Measurements from ENCODE around the gene EPHB2. TPM values are rescaled to one million over a fixed set of nuclear protein-coding genes. Genes with fewer than 3 reads are reported as not detected.
A peak's percentile ranks its signal among the peaks of the same experiment; 100 is the strongest.

The EPHB2 gene
- total RNA-seq, 1 experiment from 2014 or later, result 4.3 TPM

GRCh38 chr1:22777388-22778057, 66.9 kb downstream of the EPHB2 start:
- no peak for DNase-seq (ENCODE audit: low read depth in 1 of 2, low spot score in 2 of 2)
- Histone ChIP-seq H3K4me1 (replicated peaks) (no peaks in the 10 kb centered on the region), H3K27ac (no peak overlapping the region), H3K27me3 (replicated peaks) (no peaks in the 10 kb centered on the region), H3K36me3 (no peaks in the 10 kb centered on the region), H3K4me3 (no peak overlapping the region), H3K9me3 (replicated peaks) (no peaks in the 10 kb centered on the region)

- no peaks in the 10 kb centered on the region for H3K36me3 ChIP-seq
- no peaks in the 10 kb centered on the region for H3K9me3 ChIP-seq (replicated peaks)
- H3K4me3 ChIP-seq, result no peak overlapping the region
- H3K4me1 ChIP-seq (replicated peaks), result no peaks in the 10 kb centered on the region
- no peak overlapping the region for H3K27ac ChIP-seq
- no peaks in the 10 kb centered on the region for H3K27me3 ChIP-seq (replicated peaks)
- no peak for DNase-seq (ENCODE audit: low read depth in 1 of 2, low spot score in 2 of 2)
Observed at GRCh38 chr1:22778408-22778807, 67.8 kb downstream of the EPHB2 start.

- H3K9me3 ChIP-seq (replicated peaks), result no peaks in the 10 kb centered on the region
- no peaks in the 10 kb centered on the region for H3K36me3 ChIP-seq
- H3K27ac ChIP-seq, result no peak overlapping the region
- H3K4me1 ChIP-seq (replicated peaks), result no peaks in the 10 kb centered on the region
- no peaks in the 10 kb centered on the region for H3K27me3 ChIP-seq (replicated peaks)
- no peak for DNase-seq (ENCODE audit: low read depth in 1 of 2, low spot score in 2 of 2)
- no peak overlapping the region for H3K4me3 ChIP-seq
Observed at GRCh38 chr1:22778862-22779520, 68.4 kb downstream of the EPHB2 start.

GRCh38 chr1:22780696-22781095, 70.1 kb downstream of the EPHB2 start:
- H3K36me3 ChIP-seq, result no peaks in the 10 kb centered on the region
- H3K4me1 ChIP-seq (replicated peaks), result no peaks in the 10 kb centered on the region
- no peaks in the 10 kb centered on the region for H3K27me3 ChIP-seq (replicated peaks)
- H3K4me3 ChIP-seq, result no peak overlapping the region
- no peak overlapping the region for H3K27ac ChIP-seq
- DNase-seq (ENCODE audit: low read depth in 1 of 2, low spot score in 2 of 2), result peak in 1 of 2 experiments; percentile 22
- H3K9me3 ChIP-seq (replicated peaks), result no peaks in the 10 kb centered on the region

- H3K27ac ChIP-seq, result no peak overlapping the region
- no peaks in the 10 kb centered on the region for H3K9me3 ChIP-seq (replicated peaks)
- no peaks in the 10 kb centered on the region for H3K4me1 ChIP-seq (replicated peaks)
- H3K36me3 ChIP-seq, result no peaks in the 10 kb centered on the region
- H3K4me3 ChIP-seq, result no peak overlapping the region
- H3K27me3 ChIP-seq (replicated peaks), result no peaks in the 10 kb centered on the region
- DNase-seq (ENCODE audit: low read depth in 1 of 2, low spot score in 2 of 2), result no peak
Observed at GRCh38 chr1:22781483-22781882, 70.8 kb downstream of the EPHB2 start.

GRCh38 chr1:22782406-22782805, 71.8 kb downstream of the EPHB2 start:
- DNase-seq (ENCODE audit: low read depth in 1 of 2, low spot score in 2 of 2), result no peak
- H3K4me1 ChIP-seq (replicated peaks), result no peaks in the 10 kb centered on the region
- no peak overlapping the region for H3K4me3 ChIP-seq
- H3K9me3 ChIP-seq (replicated peaks), result no peaks in the 10 kb centered on the region
- H3K27me3 ChIP-seq (replicated peaks), result no peaks in the 10 kb centered on the region
- no peaks in the 10 kb centered on the region for H3K36me3 ChIP-seq
- no peak overlapping the region for H3K27ac ChIP-seq

- no peaks in the 10 kb centered on the region for H3K4me1 ChIP-seq (replicated peaks)
- H3K27ac ChIP-seq, result no peak overlapping the region
Observed at GRCh38 chr1:22784317-22784716, 73.7 kb downstream of the EPHB2 start.

GRCh38 chr1:22784737-22785136, 74.1 kb downstream of the EPHB2 start:
- H3K36me3 ChIP-seq, result no peaks in the 10 kb centered on the region
- H3K4me3 ChIP-seq, result no peak overlapping the region
- H3K4me1 ChIP-seq (replicated peaks), result no peaks in the 10 kb centered on the region
- no peaks in the 10 kb centered on the region for H3K27me3 ChIP-seq (replicated peaks)
- no peak overlapping the region for H3K27ac ChIP-seq
- DNase-seq (ENCODE audit: low read depth in 1 of 2, low spot score in 2 of 2), result no peak
- H3K9me3 ChIP-seq (replicated peaks), result no peaks in the 10 kb centered on the region

More at GRCh38 chr1:22784317-22784716, 73.7 kb downstream of the EPHB2 start:
- no peak overlapping the region for H3K4me3 ChIP-seq
- DNase-seq (ENCODE audit: low read depth in 1 of 2, low spot score in 2 of 2), result no peak
- no peaks in the 10 kb centered on the region for H3K36me3 ChIP-seq
- H3K27me3 ChIP-seq (replicated peaks), result no peaks in the 10 kb centered on the region
- no peaks in the 10 kb centered on the region for H3K9me3 ChIP-seq (replicated peaks)

- Histone ChIP-seq H3K36me3 (no peaks in the 10 kb centered on the region), H3K9me3 (replicated peaks) (no peaks in the 10 kb centered on the region), H3K27me3 (replicated peaks) (no peaks in the 10 kb centered on the region), H3K27ac (no peak overlapping the region), H3K4me3 (no peak overlapping the region), H3K4me1 (replicated peaks) (no peaks in the 10 kb centered on the region)
- no peak for DNase-seq (ENCODE audit: low read depth in 1 of 2, low spot score in 2 of 2)
Observed at GRCh38 chr1:22786101-22786500, 75.5 kb downstream of the EPHB2 start.

- H3K36me3 ChIP-seq, result no peaks in the 10 kb centered on the region
- no peak overlapping the region for H3K27ac ChIP-seq
- H3K9me3 ChIP-seq (replicated peaks), result no peaks in the 10 kb centered on the region
- no peak overlapping the region for H3K4me3 ChIP-seq
- DNase-seq (ENCODE audit: low read depth in 1 of 2, low spot score in 2 of 2), result no peak
- no peaks in the 10 kb centered on the region for H3K4me1 ChIP-seq (replicated peaks)
- no peaks in the 10 kb centered on the region for H3K27me3 ChIP-seq (replicated peaks)
Observed at GRCh38 chr1:22786719-22787489, 76.3 kb downstream of the EPHB2 start.

- H3K27ac ChIP-seq, result no peak overlapping the region
- H3K4me1 ChIP-seq (replicated peaks), result no peaks in the 10 kb centered on the region
- H3K36me3 ChIP-seq, result no peaks in the 10 kb centered on the region
- H3K27me3 ChIP-seq (replicated peaks), result no peaks in the 10 kb centered on the region
- H3K4me3 ChIP-seq, result no peak overlapping the region
- no peaks in the 10 kb centered on the region for H3K9me3 ChIP-seq (replicated peaks)
- no peak for DNase-seq (ENCODE audit: low read depth in 1 of 2, low spot score in 2 of 2)
Observed at GRCh38 chr1:22787636-22788035, 77.0 kb downstream of the EPHB2 start.

- no peaks in the 10 kb centered on the region for H3K27me3 ChIP-seq (replicated peaks)
- H3K4me3 ChIP-seq, result no peak overlapping the region
- no peak for DNase-seq (ENCODE audit: low read depth in 1 of 2, low spot score in 2 of 2)
- no peak overlapping the region for H3K27ac ChIP-seq
- no peaks in the 10 kb centered on the region for H3K4me1 ChIP-seq (replicated peaks)
- no peaks in the 10 kb centered on the region for H3K36me3 ChIP-seq
- no peaks in the 10 kb centered on the region for H3K9me3 ChIP-seq (replicated peaks)
Observed at GRCh38 chr1:22788254-22788661, 77.6 kb downstream of the EPHB2 start.

GRCh38 chr1:22789356-22789994, 78.8 kb downstream of the EPHB2 start:
- H3K27ac ChIP-seq, result no peak overlapping the region
- no peaks in the 10 kb centered on the region for H3K27me3 ChIP-seq (replicated peaks)
- no peaks in the 10 kb centered on the region for H3K9me3 ChIP-seq (replicated peaks)
- DNase-seq (ENCODE audit: low read depth in 1 of 2, low spot score in 2 of 2), result no peak
- no peaks in the 10 kb centered on the region for H3K36me3 ChIP-seq
- no peak overlapping the region for H3K4me3 ChIP-seq
- H3K4me1 ChIP-seq (replicated peaks), result no peaks in the 10 kb centered on the region
